GM18508 (cell line): ENCODE results near the gene D2HGDH.

ENCODE experiments used
- ATAC-seq: cut with Tn5 transposase; IDR thresholded peaks from one replicate; pipeline ENCODE4 v1.9.1; 2021; ENCODE audit warnings: moderate number of reproducible peaks; ENCODE audit not compliant: insufficient read depth, unreplicated experiment

The D2HGDH gene

GRCh38 chr2:241734467-241735208 is at the start of gene D2HGDH:
D2HGDH (plus strand) TSS chr2:241734630; CDS start chr2:241735225, 595 bp downstream.
- ATAC-seq = no peak

GRCh38 chr2:241686324-241686649 is 48.1 kb upstream of the D2HGDH start:
- ATAC-seq = no peak

- ATAC-seq = peak; percentile 51
These were observed 47.6 kb upstream of the D2HGDH start, which contains the start of gene DTYMK for GRCh38 chr2:241686650-241687425. DTYMK (minus strand) TSS chr2:241686815; CDS start chr2:241686783, 32 bp downstream.

GRCh38 chr2:241689306-241689705 is 45.1 kb upstream of the D2HGDH start:
- no peak for ATAC-seq

GRCh38 chr2:241690202-241690717 is 44.2 kb upstream of the D2HGDH start:
- no peak for ATAC-seq

- no peak for ATAC-seq
These were observed 42.0 kb upstream of the D2HGDH start for GRCh38 chr2:241692448-241692847.

GRCh38 chr2:241695651-241696050 is 38.8 kb upstream of the D2HGDH start:
- ATAC-seq = no peak

GRCh38 chr2:241701149-241701398 is 33.4 kb upstream of the D2HGDH start:
- ATAC-seq = peak; percentile 29

- ATAC-seq = peak; percentile 20
These were observed 32.9 kb upstream of the D2HGDH start, which contains the start of gene ING5 for GRCh38 chr2:241701399-241702154. ING5 (plus strand) TSS chr2:241702039; CDS start chr2:241702066, 27 bp downstream.

GRCh38 chr2:241702155-241703031 is 32.0 kb upstream of the D2HGDH start:
- ATAC-seq = peak; percentile 43

GRCh38 chr2:241703032-241703604 is 31.3 kb upstream of the D2HGDH start:
- ATAC-seq = no peak

- no peak for ATAC-seq
These were observed 27.9 kb upstream of the D2HGDH start for GRCh38 chr2:241706537-241706936.

GRCh38 chr2:241708879-241709278 is 25.6 kb upstream of the D2HGDH start:
- ATAC-seq = no peak

- ATAC-seq = no peak
These were observed 15.3 kb upstream of the D2HGDH start for GRCh38 chr2:241719093-241719492.

- no peak for ATAC-seq
These were observed 14.3 kb upstream of the D2HGDH start for GRCh38 chr2:241720099-241720498.

GRCh38 chr2:241720560-241720959 is 13.9 kb upstream of the D2HGDH start:
- no peak for ATAC-seq

- no peak for ATAC-seq
These were observed 12.6 kb upstream of the D2HGDH start for GRCh38 chr2:241721852-241722251.

- no peak for ATAC-seq
These were observed 11.5 kb upstream of the D2HGDH start for GRCh38 chr2:241722896-241723454.

- ATAC-seq = no peak
These were observed 10.0 kb upstream of the D2HGDH start for GRCh38 chr2:241724259-241724974.
